Keratinocyte (primary cell): ENCODE measurements around the gene MBP.

Experiments
- EZH2 ChIP-seq: IDR thresholded peaks from one replicate; pipeline ENCODE4 v1.6.1; 2012; ENCODE audit warnings: inconsistent platforms, mild to moderate bottlenecking, low read length, moderate library complexity
- TF ChIP-seq, protein P1 (sequence below), 3 experiments: IDR thresholded peaks in 1 of 3; conservative IDR thresholded peaks in 1 of 3; optimal IDR thresholded peaks in 1 of 3; 2 replicates in 2 of 3; 3 replicates in 1 of 3; pipeline versions ENCODE3 to v1.5.1; 2011; ENCODE audit warnings: low read length in 3 of 3, mild to moderate bottlenecking in 3 of 3, moderate library complexity in 2 of 3, control low read depth in 1 of 3, inconsistent platforms in 1 of 3; ENCODE audit not compliant: insufficient read depth in 2 of 3; ENCODE audit errors: extremely low read depth in 1 of 3

DNA sequence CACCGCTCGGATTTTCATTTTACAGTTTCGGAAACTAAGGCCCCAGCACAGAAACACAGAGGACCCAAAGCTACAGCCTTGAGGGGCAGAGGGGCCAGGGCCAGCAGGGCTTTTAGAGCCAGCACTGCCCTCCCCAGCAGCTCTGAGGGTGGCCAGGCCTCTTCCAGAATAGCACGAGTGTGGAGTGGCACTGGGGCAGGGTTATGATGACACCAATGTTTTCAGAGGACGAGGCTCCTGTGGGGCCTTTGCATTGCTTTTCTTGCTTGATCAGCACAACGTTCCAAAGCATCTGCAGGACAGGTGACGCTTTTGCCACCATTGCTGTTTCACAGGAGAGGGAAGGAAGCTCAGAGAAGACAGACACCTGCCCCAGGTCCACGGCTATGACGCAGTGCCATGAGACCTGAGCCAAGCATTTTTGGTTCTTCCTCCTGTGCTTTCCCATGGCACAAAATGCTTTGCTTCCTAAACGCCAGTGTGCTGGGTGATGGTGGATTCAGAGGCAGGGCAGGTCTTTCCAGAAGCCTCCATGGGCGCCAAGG, 126.9 kb downstream of the MBP start:
- TF ChIP-seq, protein P1, sequence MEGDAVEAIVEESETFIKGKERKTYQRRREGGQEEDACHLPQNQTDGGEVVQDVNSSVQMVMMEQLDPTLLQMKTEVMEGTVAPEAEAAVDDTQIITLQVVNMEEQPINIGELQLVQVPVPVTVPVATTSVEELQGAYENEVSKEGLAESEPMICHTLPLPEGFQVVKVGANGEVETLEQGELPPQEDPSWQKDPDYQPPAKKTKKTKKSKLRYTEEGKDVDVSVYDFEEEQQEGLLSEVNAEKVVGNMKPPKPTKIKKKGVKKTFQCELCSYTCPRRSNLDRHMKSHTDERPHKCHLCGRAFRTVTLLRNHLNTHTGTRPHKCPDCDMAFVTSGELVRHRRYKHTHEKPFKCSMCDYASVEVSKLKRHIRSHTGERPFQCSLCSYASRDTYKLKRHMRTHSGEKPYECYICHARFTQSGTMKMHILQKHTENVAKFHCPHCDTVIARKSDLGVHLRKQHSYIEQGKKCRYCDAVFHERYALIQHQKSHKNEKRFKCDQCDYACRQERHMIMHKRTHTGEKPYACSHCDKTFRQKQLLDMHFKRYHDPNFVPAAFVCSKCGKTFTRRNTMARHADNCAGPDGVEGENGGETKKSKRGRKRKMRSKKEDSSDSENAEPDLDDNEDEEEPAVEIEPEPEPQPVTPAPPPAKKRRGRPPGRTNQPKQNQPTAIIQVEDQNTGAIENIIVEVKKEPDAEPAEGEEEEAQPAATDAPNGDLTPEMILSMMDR (optimal IDR thresholded peaks at IDR 0.05 in 1 of 3, IDR thresholded peaks at IDR 0.05 in 1 of 3, conservative IDR thresholded peaks at IDR 0.05 in 1 of 3; ENCODE audit: extremely low read depth in 1 of 3, insufficient read depth in 2 of 3, low read length in 3 of 3), result no peak
- TF ChIP-seq EZH2, result no peak
